NT2/D1 (cell line): ENCODE data around the gene ERC2.

Experiments used
- DNase-seq: peaks from one replicate; pipeline ENCODE4 v3.0.0-alpha.2; 2011; ENCODE audit warnings: low read depth, low spot score
- H3K27me3 ChIP-seq: 2 replicates; pipeline ENCODE4 v1.6.0; 2011; ENCODE audit warnings: mild to moderate bottlenecking; ENCODE audit not compliant: insufficient read length, insufficient read depth
- H3K36me3 ChIP-seq: 2 replicates; pipeline ENCODE4 v1.6.1; 2011; ENCODE audit warnings: mild to moderate bottlenecking, low read length, mixed read lengths; ENCODE audit not compliant: insufficient read depth, insufficient read length
- H3K4me1 ChIP-seq: 2 replicates; pipeline ENCODE4 v1.5.1; 2011; ENCODE audit not compliant: insufficient read depth, insufficient read length
- H3K4me3 ChIP-seq: 2 replicates; pipeline ENCODE4 v1.5.1; 2011; ENCODE audit warnings: low read depth; ENCODE audit not compliant: insufficient read length
- H3K9ac ChIP-seq: 2 replicates; pipeline ENCODE4 v1.6.0; 2011; ENCODE audit warnings: low read depth; ENCODE audit not compliant: insufficient read length
- H3K9me3 ChIP-seq: 2 replicates; pipeline ENCODE4 v1.5.1; 2011; ENCODE audit warnings: mild to moderate bottlenecking, low read length; ENCODE audit not compliant: insufficient read depth
- SUZ12 ChIP-seq: IDR thresholded peaks from 2 replicates; pipeline ENCODE4 v1.6.1; 2011; ENCODE audit not compliant: insufficient read length, insufficient read depth; ENCODE audit errors: extremely low read depth
- YY1 ChIP-seq: IDR thresholded peaks from 2 replicates; pipeline ENCODE4 v1.6.1; 2011; ENCODE audit not compliant: insufficient read length, insufficient read depth
- ZNF274 ChIP-seq: IDR thresholded peaks from 2 replicates; pipeline ENCODE4 v1.6.1; 2011; ENCODE audit warnings: mild to moderate bottlenecking, low read depth, low read length

Gene ERC2

GRCh38 chr3:56368846-56369245 lies 99.4 kb downstream of the ERC2 start:
- no peaks in the 10 kb centered on the region for H3K27me3 ChIP-seq
- no peaks in the 10 kb centered on the region for H3K36me3 ChIP-seq
- DNase-seq, result no peak
- no peaks in the 10 kb centered on the region for H3K4me1 ChIP-seq
- H3K9ac ChIP-seq, result no peak overlapping the region
- H3K9me3 ChIP-seq, result no peaks in the 10 kb centered on the region
- TF ChIP-seq SUZ12 (no peak), ZNF274 (no peak), YY1 (no peak)
- H3K4me3 ChIP-seq, result no peak overlapping the region

- Histone ChIP-seq H3K4me3 (no peak overlapping the region), H3K4me1 (no peaks in the 10 kb centered on the region), H3K27me3 (no peaks in the 10 kb centered on the region), H3K9ac (no peak overlapping the region), H3K36me3 (no peaks in the 10 kb centered on the region), H3K9me3 (no peaks in the 10 kb centered on the region)
- TF ChIP-seq ZNF274 (no peak), SUZ12 (no peak), YY1 (no peak)
- no peak for DNase-seq
These were observed 101.6 kb downstream of the ERC2 start for GRCh38 chr3:56366641-56367162.

GRCh38 chr3:56365905-56366640 lies 102.2 kb downstream of the ERC2 start:
- H3K27me3 ChIP-seq, result no peaks in the 10 kb centered on the region
- no peaks in the 10 kb centered on the region for H3K4me1 ChIP-seq
- H3K4me3 ChIP-seq, result no peak overlapping the region
- H3K9ac ChIP-seq, result no peak overlapping the region
- H3K9me3 ChIP-seq, result no peaks in the 10 kb centered on the region
- no peak for DNase-seq
- TF ChIP-seq SUZ12 (no peak), YY1 (no peak), ZNF274 (no peak)
- H3K36me3 ChIP-seq, result no peaks in the 10 kb centered on the region

- Histone ChIP-seq H3K4me3 (no peak overlapping the region), H3K36me3 (no peaks in the 10 kb centered on the region), H3K9me3 (no peaks in the 10 kb centered on the region), H3K4me1 (no peaks in the 10 kb centered on the region), H3K9ac (no peak overlapping the region), H3K27me3 (no peaks in the 10 kb centered on the region)
- no peak for DNase-seq
- TF ChIP-seq ZNF274, result no peak
- TF ChIP-seq SUZ12, result no peak
- no peak for TF ChIP-seq YY1
These were observed 103.6 kb downstream of the ERC2 start for GRCh38 chr3:56364665-56365064.

GRCh38 chr3:56363720-56364119 lies 104.5 kb downstream of the ERC2 start:
- Histone ChIP-seq H3K36me3 (no peaks in the 10 kb centered on the region), H3K9me3 (no peaks in the 10 kb centered on the region), H3K4me3 (no peak overlapping the region), H3K4me1 (no peaks in the 10 kb centered on the region), H3K9ac (no peak overlapping the region), H3K27me3 (no peaks in the 10 kb centered on the region)
- no peak for DNase-seq
- TF ChIP-seq ZNF274 (no peak), SUZ12 (no peak), YY1 (no peak)

- Histone ChIP-seq H3K36me3 (no peaks in the 10 kb centered on the region), H3K9me3 (no peaks in the 10 kb centered on the region), H3K4me3 (no peak overlapping the region), H3K4me1 (no peaks in the 10 kb centered on the region), H3K27me3 (no peaks in the 10 kb centered on the region), H3K9ac (no peak overlapping the region)
- DNase-seq, result no peak
- TF ChIP-seq SUZ12, result no peak
- TF ChIP-seq ZNF274, result no peak
- no peak for TF ChIP-seq YY1
These were observed 106.5 kb downstream of the ERC2 start for GRCh38 chr3:56361731-56362130.

DNA sequence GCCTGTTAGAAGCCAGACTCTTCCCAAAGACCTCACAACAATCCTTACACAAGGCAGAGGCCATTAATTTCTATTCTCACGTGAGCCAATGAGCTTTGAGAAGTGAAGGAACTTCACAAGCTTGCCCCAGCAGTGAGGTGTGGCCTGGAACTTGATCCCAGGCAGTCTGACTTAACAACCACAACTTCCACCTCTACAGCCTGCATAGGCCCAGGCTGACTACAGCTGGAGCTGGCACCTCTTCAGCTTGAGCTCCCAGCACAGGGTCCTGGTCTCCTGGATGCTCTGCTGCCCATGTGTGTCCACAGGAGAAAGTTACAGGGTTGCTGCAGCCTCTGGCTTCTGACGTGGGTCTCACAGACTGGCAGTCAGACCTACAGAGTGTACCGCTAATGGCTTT lies 111.0 kb downstream of the ERC2 start:
- no peaks in the 10 kb centered on the region for H3K36me3 ChIP-seq
- H3K9me3 ChIP-seq, result no peaks in the 10 kb centered on the region
- H3K9ac ChIP-seq, result no peak overlapping the region
- no peak for DNase-seq
- TF ChIP-seq ZNF274 (no peak), SUZ12 (no peak), YY1 (no peak)
- H3K4me3 ChIP-seq, result no peak overlapping the region
- no peaks in the 10 kb centered on the region for H3K27me3 ChIP-seq
- H3K4me1 ChIP-seq, result peaks cover 3% of the 10 kb centered on the region

DNA sequence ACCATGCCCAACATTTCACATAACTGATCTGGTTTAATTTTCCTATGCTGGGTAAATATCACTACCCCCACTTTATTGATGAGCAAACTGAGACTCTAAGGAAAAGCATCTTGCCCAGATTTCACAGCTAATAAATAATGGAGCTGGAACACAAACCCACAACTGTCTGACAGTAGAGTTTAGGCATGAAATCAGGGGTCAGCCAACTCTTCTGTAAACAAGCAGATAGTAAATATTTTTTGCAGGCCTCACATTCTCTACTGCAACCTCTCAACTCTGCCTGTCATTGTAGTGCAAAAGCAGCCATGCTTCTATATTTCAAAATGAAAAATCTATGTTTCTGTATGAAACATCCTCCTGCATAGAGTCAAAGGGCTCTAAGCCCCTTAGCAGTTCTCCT lies 111.5 kb downstream of the ERC2 start:
- Histone ChIP-seq H3K36me3 (no peaks in the 10 kb centered on the region), H3K9me3 (no peaks in the 10 kb centered on the region), H3K9ac (no peak overlapping the region), H3K27me3 (no peaks in the 10 kb centered on the region), H3K4me3 (no peak overlapping the region), H3K4me1 (peaks cover 3% of the 10 kb centered on the region)
- TF ChIP-seq YY1 (no peak), ZNF274 (no peak), SUZ12 (no peak)
- DNase-seq, result no peak
